Stomach (tissue), 9 donors: ENCODE data around the gene CAPRIN1. TPM values are rescaled to one million over a fixed set of nuclear protein-coding genes. Genes with fewer than 3 reads are reported as not detected.

Experiments
- DNase-seq, 2 donors: peaks; one replicate each; pipeline versions ENCODE4 v3.0.0 to v3.0.0-alpha.2; 2013 to 2019
- H3K27ac ChIP-seq, 5 donors: fragments of 200-600 bp in 4 of 5; sonication (generic) in 4 of 5; one replicate each; pipeline ENCODE4 v1.5.1; 2013 to 2019; ENCODE audit warnings: mild to moderate bottlenecking in 1 of 5, moderate library complexity in 1 of 5
- H3K27me3 ChIP-seq, 3 donors: fragments of 200-600 bp; sonication (generic); one replicate each; pipeline ENCODE4 v1.5.1; 2017 to 2019; ENCODE audit warnings: mixed run types in 1 of 3
- H3K36me3 ChIP-seq, 4 donors: fragments of 200-600 bp; sonication (generic); 1 replicate in 3 of 4; 2 replicates in 1 of 4; pipeline ENCODE4 v1.5.1; 2016 to 2019
- H3K4me1 ChIP-seq, 4 donors: fragments of 200-600 bp; sonication (generic); one replicate each; pipeline ENCODE4 v1.5.1; 2016 to 2019
- H3K4me3 ChIP-seq, 4 donors: fragments of 200-600 bp; sonication (generic) in 3 of 4; one replicate each; pipeline ENCODE4 v1.5.1; 2016 to 2019; ENCODE audit warnings: mild to moderate bottlenecking in 1 of 4
- H3K9me3 ChIP-seq, 4 donors: fragments of 200-600 bp; sonication (generic); one replicate each; pipeline ENCODE4 v1.5.1; 2016 to 2019
- CTCF ChIP-seq, 7 experiments: fragments of 450-650 bp in 4 of 7; fragments of 200-600 bp in 3 of 7; sonication (generic) in 3 of 7; IDR thresholded peaks; one replicate each; pipeline ENCODE4 v1.5.1; 2016 to 2019; ENCODE audit warnings: antibody characterized with exemption in 7 of 7, control low read depth in 2 of 7, mild to moderate bottlenecking in 1 of 7
- EP300 ChIP-seq: sonication (generic); formaldehyde crosslinking; IDR thresholded peaks from one replicate; pipeline ENCODE4 v1.6.1; 2017; ENCODE audit warnings: antibody characterized with exemption
- POLR2A ChIP-seq, 4 donors: fragments of 450-650 bp; IDR thresholded peaks; one replicate each; pipeline ENCODE4 v1.6.1; 2016; ENCODE audit warnings: antibody characterized with exemption in 4 of 4, control low read depth in 2 of 4, mild to moderate bottlenecking in 1 of 4, moderate library complexity in 1 of 4
- POLR2AphosphoS5 ChIP-seq, 3 donors: sonication (generic); formaldehyde crosslinking; IDR thresholded peaks; one replicate each; pipeline ENCODE4 v1.6.1; 2016; ENCODE audit warnings: antibody characterized with exemption in 3 of 3
- WGBS, 5 donors: extraction: QIAGEN DNeasy Blood & Tissue Kit in 3 of 5; methylation state at CpG; one replicate each; pipeline versions ENCODE4 v1.1.5 to v1.1.7; 2013 to 2018; 5-methylcytosine and 5-hydroxymethylcytosine counted together
- intact Hi-C: fragments of 100-400 bp; cut with DNase I; formaldehyde crosslinking; loops from one replicate; pipeline ENCODE4 v1.15.1; 2023; ENCODE audit warnings: low total_unique reads
- polyA plus RNA-seq, 3 donors: library from polyadenylated mRNA; stranded (reverse); fragments of 200-250 nt; gene quantifications; one replicate each; pipeline ENCODE4 v1.2.3, GENCODE V29; 2013
- total RNA-seq, 5 donors: library from RNA; depleted of rRNA; stranded (reverse); fragments of >200 nt; gene quantifications; one replicate each; pipeline versions ENCODE4 v1.1.0 to v1.2.3, GENCODE V29; 2014 to 2016
- donor health status: healthy with polysubstance abuse.
- donor health status: Bipolar disorder and iron deficiency.
- donor health status: healthy.

CAPRIN1 gene
- total and polyA plus RNA-seq, 8 donors, result 57.2 to 290 (median 101) TPM

- intact Hi-C loops, result no loop called here
- whole genome bisulfite sequencing, 5 donors, result 77 to 90% (median 89%) methylated on average over 5 of the region's 5 CpGs
- H3K27me3 ChIP-seq, result no peaks in the 10 kb centered on the region
- no peaks in the 10 kb centered on the region for H3K4me1 ChIP-seq
- no peaks in the 10 kb centered on the region for H3K9me3 ChIP-seq
- no peak for DNase-seq
- peaks cover 72 to 100% (median 100%) of the 10 kb centered on the region in 4 donors for H3K36me3 ChIP-seq
- no peak overlapping the region for H3K4me3 ChIP-seq
- H3K27ac ChIP-seq, result no peak overlapping the region
- TF ChIP-seq POLR2AphosphoS5 (IDR thresholded peaks at IDR 0.05) (no peak), CTCF (IDR thresholded peaks at IDR 0.05) (no peak)
Observed at GRCh38 chr11:34145073-34145472, 93.5 kb downstream of the CAPRIN1 start.

GRCh38 chr11:34145847-34146381 lies 94.4 kb downstream of the CAPRIN1 start:
- Histone ChIP-seq H3K27ac (no peak overlapping the region), H3K27me3 (no peaks in the 10 kb centered on the region), H3K36me3 (peaks cover 71 to 100% (median 100%) of the 10 kb centered on the region in 4 donors), H3K4me3 (no peak overlapping the region), H3K4me1 (no peaks in the 10 kb centered on the region), H3K9me3 (no peaks in the 10 kb centered on the region)
- TF ChIP-seq POLR2AphosphoS5 (IDR thresholded peaks at IDR 0.05), result no peak
- TF ChIP-seq EP300, result no peak
- TF ChIP-seq CTCF (IDR thresholded peaks at IDR 0.05), result no peak
- no peak for TF ChIP-seq POLR2A (IDR thresholded peaks at IDR 0.05)
- intact Hi-C loops, result no loop called here
- 85 to 93% (median 91%) methylated on average over 8 of the region's 8 CpGs for WGBS, 5 donors
- no peak for DNase-seq

GRCh38 chr11:34146411-34146810 lies 94.9 kb downstream of the CAPRIN1 start:
- intact Hi-C loops, result no loop called here
- Histone ChIP-seq H3K36me3 (peaks cover 66 to 100% (median 100%) of the 10 kb centered on the region in 4 donors), H3K9me3 (no peaks in the 10 kb centered on the region), H3K4me3 (no peak overlapping the region), H3K4me1 (no peaks in the 10 kb centered on the region), H3K27me3 (no peaks in the 10 kb centered on the region), H3K27ac (no peak overlapping the region)
- 88 to 98% (median 93%) methylated on average over 12 of the region's 12 CpGs for WGBS, 5 donors
- TF ChIP-seq POLR2A (IDR thresholded peaks at IDR 0.05) (no peak), EP300 (no peak), POLR2AphosphoS5 (IDR thresholded peaks at IDR 0.05) (no peak), CTCF (IDR thresholded peaks at IDR 0.05) (no peak)
- DNase-seq, result no peak

- intact Hi-C loops, result no loop called here
- DNase-seq, result no peak
- WGBS, 5 donors, result 70 to 91% (median 78%) methylated on average over 5 of the region's 5 CpGs
- TF ChIP-seq CTCF (IDR thresholded peaks at IDR 0.05) (no peak), POLR2A (IDR thresholded peaks at IDR 0.05) (no peak), POLR2AphosphoS5 (IDR thresholded peaks at IDR 0.05) (no peak), EP300 (no peak)
- H3K4me3 ChIP-seq, result no peak overlapping the region
- H3K4me1 ChIP-seq, result no peaks in the 10 kb centered on the region
- H3K36me3 ChIP-seq, result peaks cover 61 to 100% (median 100%) of the 10 kb centered on the region in 4 donors
- no peaks in the 10 kb centered on the region for H3K27me3 ChIP-seq
- no peaks in the 10 kb centered on the region for H3K9me3 ChIP-seq
- no peak overlapping the region for H3K27ac ChIP-seq
Observed at GRCh38 chr11:34146866-34147265, 95.3 kb downstream of the CAPRIN1 start.
